Uterus (tissue), 4 donors: ENCODE data around the gene LINGO4. TPM values are rescaled to one million over a fixed set of nuclear protein-coding genes. Genes with fewer than 3 reads are reported as not detected.

Experiments
- DNase-seq, 2 donors: peaks; one replicate each; pipeline ENCODE4 v3.0.0-alpha.2; 2019 to 2020
- H3K27ac ChIP-seq, 2 donors: fragments of 200-600 bp; sonication (generic); 1 replicate in 1 of 2; 2 replicates in 1 of 2; pipeline ENCODE4 v1.5.1; 2016 to 2018
- H3K27me3 ChIP-seq, 2 donors: fragments of 200-600 bp; sonication (generic); one replicate each; pipeline ENCODE4 v1.5.1; 2018 to 2019; ENCODE audit warnings: control low read depth in 1 of 2
- H3K36me3 ChIP-seq, 2 donors: fragments of 200-600 bp; sonication (generic); one replicate each; pipeline ENCODE4 v1.5.1; 2019; ENCODE audit warnings: control low read depth in 1 of 2
- H3K4me1 ChIP-seq, 2 donors: fragments of 200-600 bp; sonication (generic); one replicate each; pipeline ENCODE4 v1.5.1; 2018 to 2019; ENCODE audit warnings: control low read depth in 1 of 2
- H3K4me3 ChIP-seq, 2 donors: fragments of 200-600 bp; sonication (generic); 1 replicate in 1 of 2; 2 replicates in 1 of 2; pipeline ENCODE4 v1.5.1; 2018 to 2019; ENCODE audit warnings: mild to moderate bottlenecking in 1 of 2
- H3K9me3 ChIP-seq, 2 donors: fragments of 200-600 bp; sonication (generic); one replicate each; pipeline ENCODE4 v1.5.1; 2019; ENCODE audit warnings: control low read depth in 1 of 2
- CTCF ChIP-seq, 4 experiments: fragments of 200-600 bp in 2 of 4; fragments of 450-650 bp in 2 of 4; sonication (generic) in 2 of 4; IDR thresholded peaks; one replicate each; pipeline ENCODE4 v1.5.1; 2016 to 2019; ENCODE audit warnings: antibody characterized with exemption in 4 of 4, mild to moderate bottlenecking in 2 of 4, moderate library complexity in 1 of 4
- POLR2A ChIP-seq, 2 donors: fragments of 450-650 bp; IDR thresholded peaks; one replicate each; pipeline ENCODE4 v1.6.1; 2016; ENCODE audit warnings: antibody characterized with exemption in 2 of 2, mild to moderate bottlenecking in 1 of 2, moderate library complexity in 1 of 2
- intact Hi-C: fragments of 100-400 bp; cut with DNase I; formaldehyde crosslinking; loops from one replicate; pipeline ENCODE4 v1.15.1; 2023; ENCODE audit warnings: low total_unique reads
- total RNA-seq, 4 donors: library from RNA; depleted of rRNA in 3 of 4; stranded (reverse); fragments of >200 nt in 3 of 4; gene quantifications; one replicate each; pipeline versions ENCODE4 v1.1.0 to v1.2.4, GENCODE V29; 2014 to 2023
- donor health status: DM: yes; HTN: yes; CAD: no.

LINGO4 gene
- under 1 TPM in 1 of 4 donors, not detected in 3; 0.14 TPM for total RNA-seq

GRCh38 chr1:151805066-151805820 lies at the start of gene LINGO4:
Gene LINGO4 (minus strand): TSS chr1:151805419. CDS start chr1:151802704, 2,715 bp downstream.
- no peaks in the 10 kb centered on the region for H3K27me3 ChIP-seq
- DNase-seq = no peak
- H3K27ac ChIP-seq = no peak within 1 kb of the TSS
- TF ChIP-seq POLR2A (IDR thresholded peaks at IDR 0.05) = no peak
- TF ChIP-seq CTCF (IDR thresholded peaks at IDR 0.05) = no peak
- no peaks in the 10 kb centered on the region for H3K4me1 ChIP-seq
- H3K4me3 ChIP-seq = no peak within 1 kb of the TSS
- H3K36me3 ChIP-seq = no peaks in the 10 kb centered on the region
- H3K9me3 ChIP-seq = no peaks in the 10 kb centered on the region
- intact Hi-C loops = no loop called here

- Histone ChIP-seq H3K36me3 (no peaks in the 10 kb centered on the region), H3K4me3 (no peak overlapping the region), H3K27ac (no peak overlapping the region), H3K4me1 (no peaks in the 10 kb centered on the region), H3K27me3 (no peaks in the 10 kb centered on the region), H3K9me3 (no peaks in the 10 kb centered on the region)
- intact Hi-C loops = no loop called here
- TF ChIP-seq POLR2A (IDR thresholded peaks at IDR 0.05) (no peak), CTCF (IDR thresholded peaks at IDR 0.05) (no peak)
- DNase-seq = no peak
Measured at GRCh38 chr1:151854658-151855057, 49.4 kb upstream of the LINGO4 start.

- TF ChIP-seq CTCF (IDR thresholded peaks at IDR 0.05) (no peak), POLR2A (IDR thresholded peaks at IDR 0.05) (no peak)
- Histone ChIP-seq H3K36me3 (no peaks in the 10 kb centered on the region), H3K4me1 (no peaks in the 10 kb centered on the region), H3K27ac (no peak within 1 kb of the TSS), H3K27me3 (no peaks in the 10 kb centered on the region), H3K9me3 (no peaks in the 10 kb centered on the region), H3K4me3 (no peak within 1 kb of the TSS)
- intact Hi-C loops = no loop called here
- no peak for DNase-seq
Measured at GRCh38 chr1:151853411-151853943, 48.3 kb upstream of the LINGO4 start, which contains the start of gene THEM5. Gene THEM5 (minus strand): TSS chr1:151853712. CDS start chr1:151853565, 147 bp downstream.

GRCh38 chr1:151852733-151853132 lies 47.5 kb upstream of the LINGO4 start:
- H3K27me3 ChIP-seq = no peaks in the 10 kb centered on the region
- no peaks in the 10 kb centered on the region for H3K36me3 ChIP-seq
- intact Hi-C loops = no loop called here

More at GRCh38 chr1:151852733-151853132, 47.5 kb upstream of the LINGO4 start:
- TF ChIP-seq POLR2A (IDR thresholded peaks at IDR 0.05) (no peak), CTCF (IDR thresholded peaks at IDR 0.05) (no peak)
- Histone ChIP-seq H3K4me3 (no peak overlapping the region), H3K4me1 (no peaks in the 10 kb centered on the region), H3K27ac (no peak overlapping the region), H3K9me3 (no peaks in the 10 kb centered on the region)
- DNase-seq = no peak
